PFSK-1 (cell line): ENCODE data around the gene CLPTM1L.

Experiments
- POLR2AphosphoS5 ChIP-seq: IDR thresholded peaks from 2 replicates; pipeline ENCODE4 v1.6.1; 2012; ENCODE audit warnings: low read depth, mild to moderate bottlenecking, control low read depth, low read length, moderate library complexity
- REST ChIP-seq, 2 experiments: IDR thresholded peaks; 2 replicates each; pipeline versions ENCODE4 v1.6.1 to v1.8.0; 2011 to 2012; ENCODE audit warnings: low read depth in 2 of 2, low read length in 2 of 2, control low read depth in 1 of 2, inconsistent platforms in 1 of 2, mild to moderate bottlenecking in 1 of 2, moderate library complexity in 1 of 2; ENCODE audit not compliant: insufficient read depth in 1 of 2
- SIN3A ChIP-seq: IDR thresholded peaks from 2 replicates; pipeline ENCODE4 v1.6.1; 2012; ENCODE audit warnings: mild to moderate bottlenecking, low read length, moderate library complexity, borderline replicate concordance; ENCODE audit not compliant: insufficient read depth

- TF ChIP-seq SIN3A (no peak), POLR2AphosphoS5 (no peak), REST (IDR thresholded peaks at IDR 0.05; ENCODE audit: insufficient read depth in 1 of 2, low read depth in 2 of 2, low read length in 2 of 2) (no peak)
Measured at GRCh38 chr5:1297243-1297642, 47.7 kb downstream of the CLPTM1L start.
